GM12875 (cell line): Measurements from ENCODE around the gene MAGIX.

Experiments
- H3K4me3 ChIP-seq: one replicate; pipeline ENCODE4 v1.5.1; 2011; ENCODE audit warnings: low read depth, low read length, control low read depth
- CTCF ChIP-seq: IDR thresholded peaks from 2 replicates; pipeline ENCODE4 v1.5.1; 2011; ENCODE audit warnings: low read depth, mild to moderate bottlenecking, control low read depth, inconsistent platforms, low read length, moderate library complexity, borderline replicate concordance; ENCODE audit not compliant: insufficient read depth

MAGIX gene

GRCh38 chrX:49210406-49210805 is 47.8 kb downstream of the MAGIX start:
- H3K4me3 ChIP-seq, result no peak overlapping the region
- TF ChIP-seq CTCF, result no peak

- H3K4me3 ChIP-seq, result no peak overlapping the region
- TF ChIP-seq CTCF, result no peak
Measured at GRCh38 chrX:49211074-49211473, 48.5 kb downstream of the MAGIX start.

- TF ChIP-seq CTCF, result no peak
- no peak overlapping the region for H3K4me3 ChIP-seq
Measured at GRCh38 chrX:49212209-49212608, 49.7 kb downstream of the MAGIX start.

- no peak for TF ChIP-seq CTCF
- H3K4me3 ChIP-seq, result no peak overlapping the region
Measured at GRCh38 chrX:49212861-49213260, 50.3 kb downstream of the MAGIX start.

GRCh38 chrX:49214416-49214815 is 51.9 kb downstream of the MAGIX start:
- no peak for TF ChIP-seq CTCF

GRCh38 chrX:49214996-49215526 is 52.5 kb downstream of the MAGIX start:
- no peak for TF ChIP-seq CTCF
- no peak overlapping the region for H3K4me3 ChIP-seq

More at GRCh38 chrX:49214416-49214815, 51.9 kb downstream of the MAGIX start:
- H3K4me3 ChIP-seq, result no peak overlapping the region
